GM23338 (cell line): ENCODE results near the gene MPDU1. TPM values are rescaled to one million over a fixed set of nuclear protein-coding genes. Genes with fewer than 3 reads are reported as not detected.

Experiments
- ATAC-seq: fragments of 200-7000 bp; cut with Tn5 transposase; 3 replicates; pipeline ENCODE4 v1.9.1; 2020
- DNase-seq: peaks from one replicate; pipeline ENCODE4 v3.0.0-alpha.2; 2015; ENCODE audit warnings: low spot score
- H2AFZ ChIP-seq: fragments of 200-600 bp; sonication (generic); 2 replicates; pipeline ENCODE4 v1.8.0; 2016; ENCODE audit warnings: antibody characterized with exemption, mild to moderate bottlenecking, moderate library complexity
- H3F3A ChIP-seq: fragments of 200-600 bp; sonication (generic); replicated peaks from 2 replicates; pipeline ENCODE4 v1.8.0; 2017; ENCODE audit warnings: antibody characterized with exemption, mixed run types, low read depth
- H3K27ac ChIP-seq: fragments of 200-600 bp; sonication (generic); 2 replicates; pipeline ENCODE4 v1.6.1; 2016; ENCODE audit warnings: low read depth
- H3K27me3 ChIP-seq: fragments of 200-600 bp; sonication (generic); 2 replicates; pipeline ENCODE4 v1.8.0; 2016; ENCODE audit warnings: mild to moderate bottlenecking, mixed run types, moderate library complexity; ENCODE audit not compliant: insufficient read depth
- H3K36me3 ChIP-seq: fragments of 200-600 bp; sonication (generic); 2 replicates; pipeline ENCODE4 v1.8.0; 2016; ENCODE audit warnings: mild to moderate bottlenecking; ENCODE audit not compliant: insufficient read depth
- H3K4me1 ChIP-seq: fragments of 200-600 bp; sonication (generic); 2 replicates; pipeline ENCODE4 v1.8.0; 2016; ENCODE audit warnings: mild to moderate bottlenecking, moderate library complexity; ENCODE audit not compliant: insufficient read depth
- H3K4me2 ChIP-seq: fragments of 200-600 bp; sonication (generic); 2 replicates; pipeline ENCODE4 v1.7.1; 2017; ENCODE audit warnings: mixed run types
- H3K4me3 ChIP-seq: fragments of 200-600 bp; sonication (generic); 2 replicates; pipeline ENCODE4 v1.6.1; 2016; ENCODE audit warnings: mixed run types
- H3K79me2 ChIP-seq: fragments of 200-600 bp; sonication (generic); replicated peaks from 2 replicates; pipeline ENCODE4 v1.8.0; 2017; ENCODE audit warnings: mild to moderate bottlenecking; ENCODE audit not compliant: insufficient read depth
- H3K9me2 ChIP-seq: fragments of 200-600 bp; sonication (generic); 2 replicates; pipeline ENCODE4 v1.8.0; 2017; ENCODE audit not compliant: insufficient read depth
- H4K20me1 ChIP-seq: fragments of 200-600 bp; sonication (generic); replicated peaks from 2 replicates; pipeline ENCODE4 v1.8.0; 2017; ENCODE audit warnings: mild to moderate bottlenecking; ENCODE audit not compliant: insufficient read depth
- H3K27ac Mint-ChIP-seq: 2 replicates; pipeline ENCODE4 v1.8.0; 2020; ENCODE audit warnings: inconsistent platforms, mild to moderate bottlenecking, moderate library complexity, mixed read lengths
- H3K27me3 Mint-ChIP-seq: 3 replicates; pipeline ENCODE4 v1.8.0; 2022; ENCODE audit warnings: low read depth, mild to moderate bottlenecking, moderate library complexity, mixed read lengths, inconsistent platforms; ENCODE audit not compliant: insufficient read depth, poor library complexity
- H3K36me3 Mint-ChIP-seq: 3 replicates; pipeline ENCODE4 v1.8.0; 2021; ENCODE audit warnings: low read depth, mild to moderate bottlenecking, inconsistent platforms, moderate library complexity, mixed read lengths
- H3K4me1 Mint-ChIP-seq: 3 replicates; pipeline ENCODE4 v1.8.0; 2020; ENCODE audit warnings: mild to moderate bottlenecking, inconsistent platforms, mixed read lengths
- H3K4me3 Mint-ChIP-seq: 3 replicates; pipeline ENCODE4 v1.8.0; 2021; ENCODE audit warnings: moderate library complexity, mild to moderate bottlenecking, inconsistent platforms, mixed read lengths
- H3K9me3 Mint-ChIP-seq: 3 replicates; pipeline ENCODE4 v1.8.0; 2020; ENCODE audit warnings: moderate library complexity, mild to moderate bottlenecking, inconsistent platforms, mixed read lengths
- CREB1 ChIP-seq: fragments of 250-450 bp; sonication (Bioruptor Pico); IDR thresholded peaks from 2 replicates; pipeline ENCODE4 v1.5.0; 2020; ENCODE audit warnings: low read depth, mild to moderate bottlenecking, moderate library complexity
- CTCF ChIP-seq, 2 experiments: fragments of 200-600 bp in 1 of 2; sonication (generic) in 1 of 2; conservative IDR thresholded peaks; 2 replicates each; pipeline versions ENCODE4 v1.5.1 to v1.6.1; 2016 to 2017; ENCODE audit warnings: antibody characterized with exemption in 2 of 2, low read depth in 2 of 2, mild to moderate bottlenecking in 2 of 2, moderate library complexity in 1 of 2
- EZH2 ChIP-seq: fragments of 200-600 bp; sonication (generic); IDR thresholded peaks from one replicate; pipeline ENCODE4 v1.8.0; 2017; ENCODE audit warnings: antibody characterized with exemption, mild to moderate bottlenecking, low read depth; ENCODE audit not compliant: unreplicated experiment
- EZH2phosphoT487 ChIP-seq: fragments of 200-600 bp; sonication (generic); IDR thresholded peaks from one replicate; pipeline ENCODE4 v1.8.1; 2018; ENCODE audit warnings: antibody characterized with exemption; ENCODE audit not compliant: unreplicated experiment
- NANOG ChIP-seq: IDR thresholded peaks from 2 replicates; pipeline ENCODE4 v1.6.1; 2016; ENCODE audit warnings: antibody characterized with exemption, borderline replicate concordance
- POLR2AphosphoS5 ChIP-seq: IDR thresholded peaks from 2 replicates; pipeline ENCODE4 v1.6.1; 2016; ENCODE audit warnings: antibody characterized with exemption, low read depth
- REST ChIP-seq: IDR thresholded peaks from one replicate; pipeline ENCODE4 v1.6.1; 2018; ENCODE audit warnings: antibody characterized with exemption; ENCODE audit not compliant: unreplicated experiment
- STAT1 ChIP-seq: IDR thresholded peaks from one replicate; pipeline ENCODE4 v1.6.1; 2016; ENCODE audit warnings: antibody characterized with exemption; ENCODE audit not compliant: unreplicated experiment
- ZNF114 ChIP-seq: fragments of 250-450 bp; sonication (Bioruptor Pico); IDR thresholded peaks from 2 replicates; pipeline ENCODE4 v1.5.0; 2020; ENCODE audit warnings: mild to moderate bottlenecking, moderate library complexity
- ZNF331 ChIP-seq: fragments of 250-450 bp; sonication (Bioruptor Pico); IDR thresholded peaks from 2 replicates; pipeline ENCODE4 v1.5.0; 2020; ENCODE audit warnings: low read depth, mild to moderate bottlenecking, moderate library complexity
- polyA plus RNA-seq: library from polyadenylated mRNA; unstranded; fragments of >200 nt; fragmentation: Nextera tagmentation; extraction: Ambion mirVana; gene quantifications from 2 replicates; pipeline ENCODE4 v1.2.1, GENCODE V29; 2016
- total RNA-seq: library from RNA; depleted of rRNA; stranded (reverse); fragments of >200 nt; shearing (Covaris generic); gene quantifications from 2 replicates; pipeline ENCODE4 v1.2.3, GENCODE V29; 2014
- TF ChIP-seq, protein P1 (sequence below): IDR thresholded peaks from 2 replicates; pipeline ENCODE4 v1.6.1; 2016; ENCODE audit warnings: antibody characterized with exemption

The MPDU1 gene
- total and polyA plus RNA-seq, 2 experiments from 2014 or later, result 65.1 to 216 TPM

GRCh38 chr17:7575959-7576358, 7.7 kb upstream of the MPDU1 start (continued):
- no peak for TF ChIP-seq EZH2
- no peak for TF ChIP-seq REST
- TF ChIP-seq, protein P1, sequence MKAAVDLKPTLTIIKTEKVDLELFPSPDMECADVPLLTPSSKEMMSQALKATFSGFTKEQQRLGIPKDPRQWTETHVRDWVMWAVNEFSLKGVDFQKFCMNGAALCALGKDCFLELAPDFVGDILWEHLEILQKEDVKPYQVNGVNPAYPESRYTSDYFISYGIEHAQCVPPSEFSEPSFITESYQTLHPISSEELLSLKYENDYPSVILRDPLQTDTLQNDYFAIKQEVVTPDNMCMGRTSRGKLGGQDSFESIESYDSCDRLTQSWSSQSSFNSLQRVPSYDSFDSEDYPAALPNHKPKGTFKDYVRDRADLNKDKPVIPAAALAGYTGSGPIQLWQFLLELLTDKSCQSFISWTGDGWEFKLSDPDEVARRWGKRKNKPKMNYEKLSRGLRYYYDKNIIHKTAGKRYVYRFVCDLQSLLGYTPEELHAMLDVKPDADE, result no peak
- TF ChIP-seq CREB1, result no peak
- TF ChIP-seq POLR2AphosphoS5, result no peak
- no peak for TF ChIP-seq STAT1
- TF ChIP-seq ZNF114 (CRISPR knock-in tag), result no peak
- no peak for TF ChIP-seq CTCF (conservative IDR thresholded peaks at IDR 0.05; ENCODE audit: low read depth in 2 of 2)
- TF ChIP-seq EZH2phosphoT487, result no peak
- TF ChIP-seq ZNF331 (CRISPR knock-in tag), result no peak

DNA sequence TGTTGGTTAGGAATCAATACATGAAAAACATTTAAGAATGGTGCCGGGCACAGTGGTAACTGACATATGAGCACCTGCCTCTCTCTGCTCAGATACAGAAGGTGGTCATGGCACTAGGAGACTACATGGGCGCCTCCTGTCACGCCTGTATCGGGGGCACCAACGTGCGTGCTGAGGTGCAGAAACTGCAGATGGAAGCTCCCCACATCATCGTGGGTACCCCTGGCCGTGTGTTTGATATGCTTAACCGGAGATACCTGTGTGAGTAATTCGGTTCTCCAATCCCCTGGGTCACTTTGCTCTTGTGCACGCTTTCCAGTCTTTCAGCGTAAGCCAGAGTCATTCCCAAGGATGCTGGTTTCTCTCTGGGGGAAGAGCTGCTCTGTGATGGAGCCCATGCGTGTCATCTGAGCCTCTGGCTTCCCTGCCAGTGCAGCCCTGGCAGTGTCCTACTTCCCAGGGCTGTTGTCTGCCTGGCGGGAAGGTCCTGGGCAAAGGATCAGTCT, 7.2 kb upstream of the MPDU1 start:
- Histone ChIP-seq H3F3A (peaks cover 80% of the 10 kb centered on the region), H2AFZ (no peak overlapping the region), H3K36me3 (peaks cover 46% of the 10 kb centered on the region), H3K4me2 (no peak overlapping the region), H3K4me1 (peaks cover 37% of the 10 kb centered on the region), H3K27me3 (no peaks in the 10 kb centered on the region), H3K9me2 (no peaks in the 10 kb centered on the region), H3K79me2 (peaks cover 53% of the 10 kb centered on the region), H4K20me1 (peaks cover 40% of the 10 kb centered on the region), H3K4me3 (no peak overlapping the region), H3K27ac (peak overlapping the region; percentile 97)
- ATAC-seq (no peak), DNase-seq (no peak)
- Mint-ChIP-seq H3K4me3 (peak overlapping the region; percentile 90), H3K9me3 (peaks cover 16% of the 10 kb centered on the region; the same call in 2 of the 3 replicates), H3K27ac (peak overlapping the region; percentile 86), H3K27me3 (peaks cover 56% of the 10 kb centered on the region), H3K36me3 (peaks cover 90% of the 10 kb centered on the region), H3K4me1 (peaks cover 64% of the 10 kb centered on the region)
- no peak for TF ChIP-seq POLR2AphosphoS5
- no peak for TF ChIP-seq NANOG
- TF ChIP-seq CTCF (conservative IDR thresholded peaks at IDR 0.05; ENCODE audit: low read depth in 2 of 2), result no peak
